ENCODE measurements around the gene GHRH. TPM values are rescaled to one million over a fixed set of nuclear protein-coding genes. Genes with fewer than 3 reads are reported as not detected.
A peak's percentile ranks its signal among the peaks of the same experiment; 100 is the strongest.

The GHRH gene
- total RNA-seq, 1 donor from 2014 or later, result not detected

GRCh38 chr20:37254114-37254878, 7.3 kb downstream of the GHRH start:
- H3K36me3 ChIP-seq (ENCODE audit: control insufficient read depth in 3 of 3, insufficient read depth in 3 of 3, low read length in 3 of 3), result no peaks in the 10 kb centered on the region
- no peaks in the 10 kb centered on the region for H3K4me1 ChIP-seq (ENCODE audit: control insufficient read depth in 3 of 3, insufficient read depth in 3 of 3, low read length in 3 of 3)
- no peak overlapping the region for H3K9ac ChIP-seq (ENCODE audit: low read depth in 1 of 3, low read length in 3 of 3)
- peaks cover 0 to 4% (median 2%) of the 10 kb centered on the region in 3 donors for H3K9me3 ChIP-seq (ENCODE audit: control insufficient read depth in 3 of 3, low read length in 3 of 3)
- no peak overlapping the region for H3K27ac ChIP-seq (ENCODE audit: low read depth, low read length)
- H3K27me3 ChIP-seq (ENCODE audit: control insufficient read depth in 3 of 3, insufficient read depth in 3 of 3, low read length in 3 of 3), result peaks cover 0 to 16% (median 0%) of the 10 kb centered on the region in 3 donors
- no peak overlapping the region for H3K4me3 ChIP-seq (ENCODE audit: low read length in 3 of 3)

- no peaks in the 10 kb centered on the region for H3K36me3 ChIP-seq (ENCODE audit: control insufficient read depth in 3 of 3, insufficient read depth in 3 of 3, low read length in 3 of 3)
- no peak overlapping the region for H3K4me3 ChIP-seq (ENCODE audit: low read length in 3 of 3)
- H3K27me3 ChIP-seq (ENCODE audit: control insufficient read depth in 3 of 3, insufficient read depth in 3 of 3, low read length in 3 of 3), result peaks cover 0 to 13% (median 0%) of the 10 kb centered on the region in 3 donors
Observed at GRCh38 chr20:37253087-37253486, 8.5 kb downstream of the GHRH start.

GRCh38 chr20:37251825-37252477, 9.7 kb downstream of the GHRH start:
- H3K9ac ChIP-seq (ENCODE audit: low read depth in 1 of 3, low read length in 3 of 3), result no peak overlapping the region
- peaks cover 0 to 8% (median 0%) of the 10 kb centered on the region in 3 donors for H3K27me3 ChIP-seq (ENCODE audit: control insufficient read depth in 3 of 3, insufficient read depth in 3 of 3, low read length in 3 of 3)
- no peaks in the 10 kb centered on the region for H3K36me3 ChIP-seq (ENCODE audit: control insufficient read depth in 3 of 3, insufficient read depth in 3 of 3, low read length in 3 of 3)
- peaks cover 0 to 4% (median 2%) of the 10 kb centered on the region in 3 donors for H3K9me3 ChIP-seq (ENCODE audit: control insufficient read depth in 3 of 3, low read length in 3 of 3)
- H3K4me3 ChIP-seq (ENCODE audit: low read length in 3 of 3), result no peak overlapping the region
- H3K4me1 ChIP-seq (ENCODE audit: control insufficient read depth in 3 of 3, insufficient read depth in 3 of 3, low read length in 3 of 3), result no peaks in the 10 kb centered on the region
- no peak overlapping the region for H3K27ac ChIP-seq (ENCODE audit: low read depth, low read length)

More at GRCh38 chr20:37253087-37253486, 8.5 kb downstream of the GHRH start:
- peaks cover 0 to 4% (median 2%) of the 10 kb centered on the region in 3 donors for H3K9me3 ChIP-seq (ENCODE audit: control insufficient read depth in 3 of 3, low read length in 3 of 3)
- no peaks in the 10 kb centered on the region for H3K4me1 ChIP-seq (ENCODE audit: control insufficient read depth in 3 of 3, insufficient read depth in 3 of 3, low read length in 3 of 3)
- H3K9ac ChIP-seq (ENCODE audit: low read depth in 1 of 3, low read length in 3 of 3), result no peak overlapping the region
- H3K27ac ChIP-seq (ENCODE audit: low read depth, low read length), result no peak overlapping the region

DNA sequence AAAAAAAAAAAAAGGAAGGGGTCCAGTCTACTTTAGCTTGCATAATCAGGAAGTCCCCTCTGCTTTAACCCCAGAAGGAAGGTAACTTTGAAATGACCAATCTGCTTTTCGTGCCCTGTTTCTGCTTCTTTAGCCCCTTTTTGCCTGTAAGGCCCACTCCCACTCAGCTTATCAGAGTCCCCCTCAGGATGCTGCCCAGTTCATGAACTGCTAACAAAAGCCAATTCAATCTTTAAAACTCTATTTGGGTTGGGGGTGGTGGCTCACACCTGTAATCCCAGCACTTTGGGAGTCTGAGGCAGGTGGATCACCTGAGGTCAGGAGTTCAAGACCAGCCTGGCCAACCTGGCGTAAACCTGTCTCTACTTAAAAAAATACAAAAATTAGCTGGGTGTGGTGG, 12.3 kb downstream of the GHRH start:
- Histone ChIP-seq H3K27me3 (ENCODE audit: control insufficient read depth in 3 of 3, insufficient read depth in 3 of 3, low read length in 3 of 3) (no peaks in the 10 kb centered on the region), H3K4me3 (ENCODE audit: low read length in 3 of 3) (no peak overlapping the region), H3K27ac (ENCODE audit: low read depth, low read length) (no peak overlapping the region), H3K9me3 (ENCODE audit: control insufficient read depth in 3 of 3, low read length in 3 of 3) (peaks cover 0 to 1% (median 0%) of the 10 kb centered on the region in 3 donors), H3K4me1 (ENCODE audit: control insufficient read depth in 3 of 3, insufficient read depth in 3 of 3, low read length in 3 of 3) (peaks cover 0 to 7% (median 0%) of the 10 kb centered on the region in 3 donors), H3K9ac (ENCODE audit: low read depth in 1 of 3, low read length in 3 of 3) (no peak overlapping the region), H3K36me3 (ENCODE audit: control insufficient read depth in 3 of 3, insufficient read depth in 3 of 3, low read length in 3 of 3) (no peaks in the 10 kb centered on the region)

- no peak overlapping the region for H3K4me3 ChIP-seq (ENCODE audit: low read length in 3 of 3)
- H3K4me1 ChIP-seq (ENCODE audit: control insufficient read depth in 3 of 3, insufficient read depth in 3 of 3, low read length in 3 of 3), result peaks cover 9 to 17% (median 11%) of the 10 kb centered on the region in 3 donors
- peaks cover under 1 to 5% (median 4%) of the 10 kb centered on the region in 3 donors for H3K36me3 ChIP-seq (ENCODE audit: control insufficient read depth in 3 of 3, insufficient read depth in 3 of 3, low read length in 3 of 3)
Observed at GRCh38 chr20:37247547-37247946, 14.1 kb downstream of the GHRH start.

GRCh38 chr20:37246736-37247135, 14.9 kb downstream of the GHRH start:
- Histone ChIP-seq H3K4me3 (ENCODE audit: low read length in 3 of 3) (no peak overlapping the region), H3K36me3 (ENCODE audit: control insufficient read depth in 3 of 3, insufficient read depth in 3 of 3, low read length in 3 of 3) (peaks cover 7 to 12% (median 10%) of the 10 kb centered on the region in 3 donors), H3K27me3 (ENCODE audit: control insufficient read depth in 3 of 3, insufficient read depth in 3 of 3, low read length in 3 of 3) (no peaks in the 10 kb centered on the region), H3K27ac (ENCODE audit: low read depth, low read length) (no peak overlapping the region), H3K4me1 (ENCODE audit: control insufficient read depth in 3 of 3, insufficient read depth in 3 of 3, low read length in 3 of 3) (peaks cover 9 to 17% (median 11%) of the 10 kb centered on the region in 3 donors), H3K9me3 (ENCODE audit: control insufficient read depth in 3 of 3, low read length in 3 of 3) (no peaks in the 10 kb centered on the region), H3K9ac (ENCODE audit: low read depth in 1 of 3, low read length in 3 of 3) (no peak overlapping the region)

More at GRCh38 chr20:37247547-37247946, 14.1 kb downstream of the GHRH start:
- Histone ChIP-seq H3K27me3 (ENCODE audit: control insufficient read depth in 3 of 3, insufficient read depth in 3 of 3, low read length in 3 of 3) (no peaks in the 10 kb centered on the region), H3K9ac (ENCODE audit: low read depth in 1 of 3, low read length in 3 of 3) (no peak overlapping the region), H3K27ac (ENCODE audit: low read depth, low read length) (no peak overlapping the region), H3K9me3 (ENCODE audit: control insufficient read depth in 3 of 3, low read length in 3 of 3) (no peaks in the 10 kb centered on the region)

- H3K27ac ChIP-seq (ENCODE audit: low read depth, low read length), result no peak overlapping the region
- peaks cover 13 to 24% (median 17%) of the 10 kb centered on the region in 3 donors for H3K36me3 ChIP-seq (ENCODE audit: control insufficient read depth in 3 of 3, insufficient read depth in 3 of 3, low read length in 3 of 3)
- H3K9me3 ChIP-seq (ENCODE audit: control insufficient read depth in 3 of 3, low read length in 3 of 3), result no peaks in the 10 kb centered on the region
- H3K27me3 ChIP-seq (ENCODE audit: control insufficient read depth in 3 of 3, insufficient read depth in 3 of 3, low read length in 3 of 3), result no peaks in the 10 kb centered on the region
- H3K9ac ChIP-seq (ENCODE audit: low read depth in 1 of 3, low read length in 3 of 3), result no peak overlapping the region
- H3K4me1 ChIP-seq (ENCODE audit: control insufficient read depth in 3 of 3, insufficient read depth in 3 of 3, low read length in 3 of 3), result peaks cover 11 to 17% (median 15%) of the 10 kb centered on the region in 3 donors
- no peak overlapping the region for H3K4me3 ChIP-seq (ENCODE audit: low read length in 3 of 3)
Observed at GRCh38 chr20:37245216-37246150, 16.1 kb downstream of the GHRH start.

DNA sequence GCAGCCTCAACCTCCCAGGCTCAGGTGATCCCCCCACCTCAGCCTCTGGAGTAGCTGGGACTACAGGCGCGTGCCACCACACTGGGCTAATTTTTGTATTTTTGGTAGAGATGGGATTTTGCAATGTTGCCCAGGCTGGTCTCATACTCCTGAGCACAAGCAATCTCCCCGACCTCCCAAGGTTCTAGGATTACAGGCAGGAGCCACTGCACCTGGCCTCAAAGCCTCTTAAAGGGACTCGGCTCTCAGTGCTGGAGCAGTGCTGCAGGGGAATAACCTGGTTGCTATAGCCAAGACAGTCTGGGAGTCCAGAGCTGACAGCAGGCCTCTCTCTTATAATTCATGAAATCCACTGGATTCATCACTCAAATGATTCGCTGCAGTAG, 17.0 kb downstream of the GHRH start:
- no peak overlapping the region for H3K4me3 ChIP-seq (ENCODE audit: low read length in 3 of 3)
- no peaks in the 10 kb centered on the region for H3K27me3 ChIP-seq (ENCODE audit: control insufficient read depth in 3 of 3, insufficient read depth in 3 of 3, low read length in 3 of 3)
- H3K9me3 ChIP-seq (ENCODE audit: control insufficient read depth in 3 of 3, low read length in 3 of 3), result no peaks in the 10 kb centered on the region
- peaks cover 11 to 21% (median 17%) of the 10 kb centered on the region in 3 donors for H3K4me1 ChIP-seq (ENCODE audit: control insufficient read depth in 3 of 3, insufficient read depth in 3 of 3, low read length in 3 of 3)
- H3K9ac ChIP-seq (ENCODE audit: low read depth in 1 of 3, low read length in 3 of 3), result no peak overlapping the region
- H3K27ac ChIP-seq (ENCODE audit: low read depth, low read length), result no peak overlapping the region
- peaks cover 16 to 32% (median 24%) of the 10 kb centered on the region in 3 donors for H3K36me3 ChIP-seq (ENCODE audit: control insufficient read depth in 3 of 3, insufficient read depth in 3 of 3, low read length in 3 of 3)

GRCh38 chr20:37243937-37244571, 17.6 kb downstream of the GHRH start:
- H3K27me3 ChIP-seq (ENCODE audit: control insufficient read depth in 3 of 3, insufficient read depth in 3 of 3, low read length in 3 of 3), result no peaks in the 10 kb centered on the region

More at GRCh38 chr20:37243937-37244571, 17.6 kb downstream of the GHRH start:
- Histone ChIP-seq H3K36me3 (ENCODE audit: control insufficient read depth in 3 of 3, insufficient read depth in 3 of 3, low read length in 3 of 3) (peaks cover 20 to 32% (median 25%) of the 10 kb centered on the region in 3 donors), H3K4me1 (ENCODE audit: control insufficient read depth in 3 of 3, insufficient read depth in 3 of 3, low read length in 3 of 3) (peaks cover 11 to 21% (median 17%) of the 10 kb centered on the region in 3 donors), H3K9ac (ENCODE audit: low read depth in 1 of 3, low read length in 3 of 3) (peak overlapping the region in 1 of 3 donors; percentile 33), H3K27ac (ENCODE audit: low read depth, low read length) (no peak overlapping the region), H3K9me3 (ENCODE audit: control insufficient read depth in 3 of 3, low read length in 3 of 3) (no peaks in the 10 kb centered on the region), H3K4me3 (ENCODE audit: low read length in 3 of 3) (no peak overlapping the region)

All from skeletal muscle tissue (tissue), 4 donors.